Calu3 (cell line): Measurements from ENCODE around the gene SYNPO2. TPM values are rescaled to one million over a fixed set of nuclear protein-coding genes. Genes with fewer than 3 reads are reported as not detected.
A peak's percentile ranks its signal among the peaks of the same experiment; 100 is the strongest.

ENCODE experiments used
- BruUV-seq: library from RNA; stranded (reverse); fragments of 400-500 nt; replicated peaks from 2 replicates; lab custom pipeline; 2021; lab: Mats Ljungman, UMichigan
- CTCF ChIA-PET: fragments of 300-600 bp; sonication (Branson Sonifier 250); formaldehyde crosslinking; loops from one replicate; lab custom pipeline; 2022; ENCODE audit warnings: antibody characterized with exemption; lab: Charles Lee
- DNase-seq: peaks from one replicate; pipeline ENCODE4 v3.0.0; 2022
- H3K27ac Mint-ChIP-seq: one replicate; pipeline ENCODE4 v1.8.0; 2022; ENCODE audit warnings: mixed read lengths; ENCODE audit not compliant: unreplicated experiment
- H3K27me3 Mint-ChIP-seq: one replicate; pipeline ENCODE4 v1.8.0; 2022; ENCODE audit warnings: mixed read lengths; ENCODE audit not compliant: unreplicated experiment
- H3K36me3 Mint-ChIP-seq: one replicate; pipeline ENCODE4 v1.8.0; 2022; ENCODE audit warnings: mild to moderate bottlenecking, moderate library complexity, mixed read lengths; ENCODE audit not compliant: insufficient read depth, unreplicated experiment
- H3K4me1 Mint-ChIP-seq: one replicate; pipeline ENCODE4 v1.8.0; 2022; ENCODE audit warnings: mild to moderate bottlenecking, low read depth, mixed read lengths; ENCODE audit not compliant: unreplicated experiment
- H3K4me3 Mint-ChIP-seq: one replicate; pipeline ENCODE4 v1.8.0; 2022; ENCODE audit warnings: mild to moderate bottlenecking, low read depth, moderate library complexity, mixed read lengths; ENCODE audit not compliant: unreplicated experiment
- H3K9me3 Mint-ChIP-seq: one replicate; pipeline ENCODE4 v1.8.0; 2022; ENCODE audit warnings: low read depth, mixed read lengths; ENCODE audit not compliant: unreplicated experiment
- CTCF ChIP-seq: fragments of 200-600 bp; IDR thresholded peaks from one replicate; pipeline ENCODE4 v1.8.0; 2022; ENCODE audit warnings: antibody characterized with exemption; ENCODE audit not compliant: unreplicated experiment
- intact Hi-C: fragments of 100-400 bp; cut with micrococcal nuclease; formaldehyde crosslinking; loops from one replicate; pipeline ENCODE4 v1.10.0; 2022; ENCODE audit not compliant: unreplicated experiment
- total RNA-seq: library from RNA; stranded (reverse); gene quantifications from 2 replicates; pipeline ENCODE4 v1.2.3, GENCODE V29; 2022

Gene SYNPO2
- total RNA-seq, 1 experiment from 2014 or later = 0.17 TPM

GRCh38 chr4:118968005-118968404 is 79.4 kb downstream of the SYNPO2 start:
- H3K9me3 Mint-ChIP-seq = no peaks in the 10 kb centered on the region
- no peaks in the 10 kb centered on the region for H3K36me3 Mint-ChIP-seq
- CTCF ChIA-PET = interaction anchor here (1.5 kb wide), 1 partner anchor 196 kb away, joined by 3 read pairs; no protein-coding TSS in a partner anchor
- no peak for TF ChIP-seq CTCF
- intact Hi-C loops = no loop called here
- peaks cover 19% of the 10 kb centered on the region for H3K4me1 Mint-ChIP-seq
- no peak overlapping the region for H3K4me3 Mint-ChIP-seq
- H3K27me3 Mint-ChIP-seq = no peaks in the 10 kb centered on the region
- peak; percentile 54 for DNase-seq
- peak overlapping the region; percentile 44 for H3K27ac Mint-ChIP-seq
- BruUV-seq = no TSS peak

- Mint-ChIP-seq H3K27ac (no peak overlapping the region), H3K4me1 (peaks cover 19% of the 10 kb centered on the region), H3K4me3 (no peak overlapping the region), H3K9me3 (no peaks in the 10 kb centered on the region), H3K36me3 (no peaks in the 10 kb centered on the region), H3K27me3 (no peaks in the 10 kb centered on the region)
- TF ChIP-seq CTCF = no peak
- intact Hi-C loops = loop anchor here (1.0 kb wide), 3 partner anchors 80 to 228 kb away; no protein-coding TSS in a partner anchor
- BruUV-seq = no TSS peak
- CTCF ChIA-PET = interaction anchor here (1.6 kb wide), 1 partner anchor 197 kb away, joined by 5 read pairs; no protein-coding TSS in a partner anchor
- no peak for DNase-seq
Measured at GRCh38 chr4:118968813-118969212, 80.2 kb downstream of the SYNPO2 start.

- intact Hi-C loops = loop anchor here (1.0 kb wide), 3 partner anchors 80 to 228 kb away; no protein-coding TSS in a partner anchor
- TF ChIP-seq CTCF = no peak
- H3K4me3 Mint-ChIP-seq = no peak overlapping the region
- no peaks in the 10 kb centered on the region for H3K9me3 Mint-ChIP-seq
- H3K4me1 Mint-ChIP-seq = peaks cover 19% of the 10 kb centered on the region
- DNase-seq = peak; percentile 37
- BruUV-seq = no TSS peak
- no peaks in the 10 kb centered on the region for H3K27me3 Mint-ChIP-seq
- no peaks in the 10 kb centered on the region for H3K36me3 Mint-ChIP-seq
- CTCF ChIA-PET = interaction anchor here (1.6 kb wide), 1 partner anchor 197 kb away, joined by 5 read pairs; no protein-coding TSS in a partner anchor
- no peak overlapping the region for H3K27ac Mint-ChIP-seq
Measured at GRCh38 chr4:118969359-118969758, 80.7 kb downstream of the SYNPO2 start.

GRCh38 chr4:118972167-118972566 is 83.5 kb downstream of the SYNPO2 start:
- Mint-ChIP-seq H3K4me1 (peaks cover 14% of the 10 kb centered on the region), H3K36me3 (no peaks in the 10 kb centered on the region), H3K9me3 (no peaks in the 10 kb centered on the region), H3K27me3 (no peaks in the 10 kb centered on the region), H3K4me3 (no peak overlapping the region), H3K27ac (no peak overlapping the region)
- DNase-seq = no peak
- TF ChIP-seq CTCF = no peak
- no TSS peak for BruUV-seq
- intact Hi-C loops = no loop called here
- CTCF ChIA-PET = no interaction called here
